Lower leg skin (tissue), 4 donors: ENCODE results near the gene SIRPG. TPM values are rescaled to one million over a fixed set of nuclear protein-coding genes. Genes with fewer than 3 reads are reported as not detected.
"Not testable (repeated sequence)": the region's sequence is repeated elsewhere in the genome, so short reads cannot be mapped to it uniquely, and the experiment has no call there.

Experiments
- DNase-seq, 2 donors: peaks; one replicate each; pipeline ENCODE4 v3.0.0-alpha.2; 2019; ENCODE audit warnings: low spot score in 2 of 2
- H3K4me3 ChIP-seq: fragments of 200-600 bp; sonication (generic); 2 replicates; pipeline ENCODE4 v1.5.1; 2017; ENCODE audit warnings: mild to moderate bottlenecking, low read depth; ENCODE audit not compliant: poor library complexity, severe bottlenecking
- POLR2A ChIP-seq, 2 donors: fragments of 450-650 bp; IDR thresholded peaks; one replicate each; pipeline ENCODE4 v1.6.1; 2016 to 2017; ENCODE audit warnings: antibody characterized with exemption in 2 of 2, mild to moderate bottlenecking in 1 of 2, moderate library complexity in 1 of 2
- WGBS, 2 donors: methylation state at CpG; one replicate each; pipeline ENCODE4 v1.1.5; 2018; 5-methylcytosine and 5-hydroxymethylcytosine counted together
- intact Hi-C: fragments of 100-400 bp; cut with DNase I; formaldehyde crosslinking; loops from one replicate; pipeline ENCODE4 v1.15.0; 2023; ENCODE audit warnings: low total_unique reads
- total RNA-seq, 4 donors: library from RNA; depleted of rRNA; stranded (reverse); fragments of >200 nt; gene quantifications; one replicate each; pipeline ENCODE4 v1.1.0, GENCODE V29; 2016
- TF ChIP-seq, protein P1 (sequence below), 3 donors: fragments of 450-650 bp; IDR thresholded peaks; one replicate each; pipeline ENCODE4 v1.5.1; 2016; ENCODE audit warnings: antibody characterized with exemption in 3 of 3, mild to moderate bottlenecking in 3 of 3, moderate library complexity in 2 of 3

The SIRPG gene
- total RNA-seq = under 1 TPM in 1 of 4 donors, not detected in 3; 0.89 TPM

DNA sequence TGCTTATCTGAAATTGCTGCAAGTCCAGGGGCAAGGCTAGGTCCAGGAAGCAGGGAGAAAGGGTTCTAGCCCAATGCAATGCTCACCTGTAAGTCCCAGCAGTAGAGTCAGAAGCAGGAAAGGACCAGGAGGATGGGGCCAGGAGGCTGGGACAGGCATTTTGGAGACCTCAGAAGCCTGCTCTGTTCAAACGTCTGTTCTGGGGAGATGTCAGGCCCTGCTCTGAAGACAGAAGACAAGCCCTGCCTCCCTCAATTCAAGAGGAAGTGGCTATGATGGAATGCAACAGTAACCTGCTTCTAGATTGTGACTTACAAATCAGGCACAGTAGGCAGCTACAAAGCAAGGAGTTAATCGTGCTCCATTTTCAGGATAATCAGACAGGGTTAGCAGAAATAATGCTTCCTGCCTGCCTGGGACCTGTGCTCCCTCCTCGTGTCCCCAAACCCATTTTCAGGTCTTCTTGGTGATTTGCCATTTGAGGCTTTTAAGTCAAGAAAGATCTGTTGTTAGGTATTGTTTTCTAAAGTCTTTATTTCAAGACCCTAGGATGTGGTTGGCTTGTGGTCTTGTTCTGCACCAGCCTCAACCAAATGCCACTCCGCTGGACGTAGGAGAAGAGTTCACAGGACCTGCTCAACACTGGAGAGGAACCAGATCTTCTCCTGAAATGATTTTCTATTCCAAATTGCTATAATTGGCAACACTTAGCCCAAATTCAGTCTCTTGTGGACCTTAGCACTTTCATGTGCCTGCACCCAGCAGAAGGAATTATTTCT lies at the start of gene SIRPG:
SIRPG (minus strand) TSS at position 224 of the 779 bp plus-strand sequence; CDS start at position 159, 65 bp downstream.
- H3K4me3 ChIP-seq = no peak within 1 kb of the TSS
- intact Hi-C loops = no loop called here
- no peak for DNase-seq
- TF ChIP-seq, protein P1, sequence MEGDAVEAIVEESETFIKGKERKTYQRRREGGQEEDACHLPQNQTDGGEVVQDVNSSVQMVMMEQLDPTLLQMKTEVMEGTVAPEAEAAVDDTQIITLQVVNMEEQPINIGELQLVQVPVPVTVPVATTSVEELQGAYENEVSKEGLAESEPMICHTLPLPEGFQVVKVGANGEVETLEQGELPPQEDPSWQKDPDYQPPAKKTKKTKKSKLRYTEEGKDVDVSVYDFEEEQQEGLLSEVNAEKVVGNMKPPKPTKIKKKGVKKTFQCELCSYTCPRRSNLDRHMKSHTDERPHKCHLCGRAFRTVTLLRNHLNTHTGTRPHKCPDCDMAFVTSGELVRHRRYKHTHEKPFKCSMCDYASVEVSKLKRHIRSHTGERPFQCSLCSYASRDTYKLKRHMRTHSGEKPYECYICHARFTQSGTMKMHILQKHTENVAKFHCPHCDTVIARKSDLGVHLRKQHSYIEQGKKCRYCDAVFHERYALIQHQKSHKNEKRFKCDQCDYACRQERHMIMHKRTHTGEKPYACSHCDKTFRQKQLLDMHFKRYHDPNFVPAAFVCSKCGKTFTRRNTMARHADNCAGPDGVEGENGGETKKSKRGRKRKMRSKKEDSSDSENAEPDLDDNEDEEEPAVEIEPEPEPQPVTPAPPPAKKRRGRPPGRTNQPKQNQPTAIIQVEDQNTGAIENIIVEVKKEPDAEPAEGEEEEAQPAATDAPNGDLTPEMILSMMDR (IDR thresholded peaks at IDR 0.05) = no peak
- TF ChIP-seq POLR2A (IDR thresholded peaks at IDR 0.05) = no peak
- WGBS, 2 donors = 59 to 75% methylated on average over 5 of the region's 5 CpGs

DNA sequence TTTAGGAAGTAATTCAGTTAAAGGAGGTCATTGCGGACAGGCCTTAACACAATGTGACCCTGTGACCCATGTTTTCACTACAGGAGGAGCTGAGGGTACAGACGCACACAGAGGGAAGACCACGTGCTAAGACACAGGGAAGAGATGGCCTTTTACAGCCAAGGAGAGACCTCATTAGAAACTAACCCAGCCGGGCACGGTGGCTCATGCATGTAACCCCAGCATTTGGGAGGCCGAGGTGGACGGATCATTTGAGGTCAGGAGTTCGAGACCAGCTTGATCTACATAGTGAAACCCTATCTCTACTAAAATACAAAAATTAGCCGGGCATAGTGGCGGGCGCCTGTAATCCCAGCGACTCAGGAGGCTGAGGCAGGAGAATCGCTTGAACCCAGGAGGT lies 49.3 kb upstream of the SIRPG start:
- intact Hi-C loops, DNase-seq, H3K4me3 ChIP-seq: not testable (repeated sequence)
- WGBS, 2 donors = 82 to 89% methylated on average over 13 of the region's 13 CpGs

DNA sequence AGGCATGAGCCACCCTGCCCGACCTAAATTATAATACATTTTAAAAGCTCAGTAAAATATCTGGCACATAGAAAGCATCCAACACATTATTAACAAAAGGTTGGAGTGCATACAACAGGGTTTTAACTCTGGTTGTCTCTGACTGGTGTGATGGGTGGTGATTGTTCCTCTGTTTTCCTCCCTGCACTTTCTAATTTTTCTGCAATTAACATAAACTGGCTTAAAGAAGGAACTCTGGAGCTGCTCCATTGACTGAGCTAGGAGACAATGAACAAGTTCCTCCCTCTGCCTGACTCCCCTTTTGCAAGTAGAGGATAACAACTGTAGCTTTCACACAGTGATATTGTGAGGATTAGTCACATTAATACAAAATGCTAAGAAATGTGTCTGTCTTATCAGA lies 48.5 kb upstream of the SIRPG start:
- intact Hi-C loops = no loop called here
- TF ChIP-seq POLR2A (IDR thresholded peaks at IDR 0.05) = no peak
- TF ChIP-seq, protein P1 (IDR thresholded peaks at IDR 0.05) = no peak
- 73 to 82% methylated on average over 1 of the region's 1 CpG for WGBS, 2 donors
- no peak for DNase-seq
- H3K4me3 ChIP-seq = no peak overlapping the region

DNA sequence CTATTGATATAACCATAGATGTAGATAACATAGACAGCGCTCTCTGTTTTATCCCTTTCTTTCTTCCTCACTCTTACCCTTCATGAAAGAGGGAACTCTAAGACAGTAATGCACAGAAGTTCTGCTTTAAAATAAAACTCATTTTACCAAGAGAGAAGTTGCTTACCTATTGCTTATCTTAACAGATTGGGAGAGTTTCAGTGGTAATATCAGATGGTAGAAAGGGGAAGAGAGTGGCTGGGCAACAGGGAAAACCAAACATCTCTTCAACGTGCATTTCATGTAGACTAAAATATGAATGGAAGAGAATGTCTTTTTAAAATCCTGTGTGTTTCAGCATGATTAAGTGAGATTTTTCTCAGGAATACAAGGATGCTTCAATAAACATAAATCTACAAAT lies 45.3 kb upstream of the SIRPG start:
- H3K4me3 ChIP-seq = no peak overlapping the region
- DNase-seq = no peak
- TF ChIP-seq, protein P1 (IDR thresholded peaks at IDR 0.05) = no peak
- no peak for TF ChIP-seq POLR2A (IDR thresholded peaks at IDR 0.05)
- intact Hi-C loops = no loop called here
- 44 to 85% methylated on average over 2 of the region's 2 CpGs for WGBS, 2 donors

DNA sequence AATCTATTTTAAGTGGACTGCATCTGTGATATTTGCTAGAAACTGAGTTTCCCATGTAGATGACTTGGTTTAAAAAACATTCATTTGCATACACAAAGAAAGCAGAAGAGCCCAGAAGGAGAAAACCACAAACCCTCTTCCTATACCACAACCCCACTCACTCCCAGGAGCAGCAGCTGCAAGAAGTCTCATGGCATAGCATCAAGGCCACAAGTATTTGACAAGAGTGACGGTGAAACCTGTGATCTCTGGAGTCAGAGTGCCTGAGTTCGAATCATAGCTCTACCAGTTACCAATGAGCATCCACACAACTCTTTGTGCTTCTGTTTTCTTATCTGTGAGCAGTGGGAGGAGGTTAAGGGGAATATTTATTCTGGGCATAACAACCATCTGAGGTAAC lies 44.7 kb upstream of the SIRPG start:
- no peak overlapping the region for H3K4me3 ChIP-seq
- TF ChIP-seq, protein P1 (IDR thresholded peaks at IDR 0.05) = no peak
- TF ChIP-seq POLR2A (IDR thresholded peaks at IDR 0.05) = no peak
- no peak for DNase-seq
- 76 to 85% methylated on average over 2 of the region's 2 CpGs for WGBS, 2 donors
- intact Hi-C loops = no loop called here

DNA sequence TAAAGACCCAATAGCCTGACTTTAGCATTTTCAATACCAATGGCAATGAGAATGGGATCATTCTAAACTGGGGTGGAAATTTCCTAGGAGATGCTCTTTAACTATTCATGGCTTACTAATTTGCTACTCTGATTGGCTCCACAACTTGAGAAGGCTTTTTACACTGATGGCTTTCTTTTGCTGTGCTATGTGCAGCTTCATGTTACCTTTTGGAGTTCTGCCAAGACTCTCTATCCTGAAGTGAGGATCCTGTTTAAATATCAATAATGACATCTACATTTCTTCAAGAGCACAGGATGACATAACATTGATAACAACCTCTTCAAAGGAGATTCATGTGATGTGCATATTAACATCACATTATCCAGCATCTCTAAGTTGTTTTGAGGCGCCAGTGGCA lies 43.4 kb upstream of the SIRPG start:
- H3K4me3 ChIP-seq = no peak overlapping the region
- no peak for DNase-seq
- 60 to 67% methylated on average over 1 of the region's 1 CpG for WGBS, 2 donors
- intact Hi-C loops = no loop called here
- TF ChIP-seq, protein P1 (IDR thresholded peaks at IDR 0.05) = no peak
- no peak for TF ChIP-seq POLR2A (IDR thresholded peaks at IDR 0.05)
